Measurements from ENCODE around the gene DCUN1D1.

GRCh38 chr3:182999767-183000166 is 19.4 kb upstream of the DCUN1D1 start:
- no peak for TF ChIP-seq CTCF (IDR thresholded peaks at IDR 0.05)
- no peak for TF ChIP-seq POLR2AphosphoS5 (IDR thresholded peaks at IDR 0.05; ENCODE audit: insufficient read depth in 1 of 2, low read depth in 1 of 2)
